HepG2 (cell line): ENCODE data around the gene MTF1.
A peak's percentile ranks its signal among the peaks of the same experiment; 100 is the strongest.

ENCODE experiments used
- ELF4 ChIP-seq: sonication (generic); formaldehyde crosslinking; IDR thresholded peaks from 2 replicates; pipeline ENCODE4 v1.5.0; 2020; ENCODE audit warnings: missing genetic modification reagents, mild to moderate bottlenecking, moderate library complexity, borderline replicate concordance
- HNRNPH1 ChIP-seq: fragments of 200-400 bp; formaldehyde crosslinking; optimal IDR thresholded peaks from 2 replicates; pipeline ENCODE3; 2017; ENCODE audit warnings: mild to moderate bottlenecking, low read depth, low read length
- ZFP36 ChIP-seq: fragments of 150-350 bp; IDR thresholded peaks from 2 replicates; pipeline ENCODE4 v1.6.1; 2018; ENCODE audit warnings: borderline replicate concordance, low read length, low read depth; ENCODE audit not compliant: partially characterized antibody
- ZNF879 ChIP-seq: sonication (generic); formaldehyde crosslinking; IDR thresholded peaks from 2 replicates; pipeline ENCODE4 v1.8.1; 2023; ENCODE audit warnings: missing genetic modification reagents
- TF ChIP-seq, protein P1 (sequence below): sonication (generic); formaldehyde crosslinking; IDR thresholded peaks from 2 replicates; pipeline ENCODE4 v1.4.0; 2020; ENCODE audit warnings: missing genetic modification reagents
- TF ChIP-seq, protein P2 (sequence below): sonication (generic); formaldehyde crosslinking; IDR thresholded peaks from 2 replicates; pipeline ENCODE4 v1.4.0; 2020; ENCODE audit warnings: missing genetic modification reagents, mild to moderate bottlenecking, borderline replicate concordance
- TF ChIP-seq, protein P3 (sequence below): sonication (generic); formaldehyde crosslinking; IDR thresholded peaks from 2 replicates; pipeline ENCODE4 v1.8.1; 2023; ENCODE audit warnings: mild to moderate bottlenecking, missing genetic modification reagents

DNA sequence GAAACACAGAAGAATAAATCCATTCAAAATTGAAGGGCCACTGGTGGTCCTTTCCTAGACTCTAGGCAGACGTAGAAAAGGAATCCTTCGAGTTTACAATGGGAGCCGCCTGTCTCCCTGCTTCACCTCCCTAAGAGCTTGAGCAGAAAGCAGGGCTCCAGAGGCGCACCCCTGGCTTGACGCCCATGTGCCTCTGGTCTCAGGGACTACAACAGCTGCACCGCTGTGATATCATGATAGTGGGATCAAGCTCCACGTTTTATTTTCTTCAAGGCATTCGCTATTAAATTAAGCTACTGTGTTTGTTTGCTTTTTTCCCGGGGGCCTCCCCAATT lies 52.2 kb downstream of the MTF1 start:
- TF ChIP-seq, protein P1, sequence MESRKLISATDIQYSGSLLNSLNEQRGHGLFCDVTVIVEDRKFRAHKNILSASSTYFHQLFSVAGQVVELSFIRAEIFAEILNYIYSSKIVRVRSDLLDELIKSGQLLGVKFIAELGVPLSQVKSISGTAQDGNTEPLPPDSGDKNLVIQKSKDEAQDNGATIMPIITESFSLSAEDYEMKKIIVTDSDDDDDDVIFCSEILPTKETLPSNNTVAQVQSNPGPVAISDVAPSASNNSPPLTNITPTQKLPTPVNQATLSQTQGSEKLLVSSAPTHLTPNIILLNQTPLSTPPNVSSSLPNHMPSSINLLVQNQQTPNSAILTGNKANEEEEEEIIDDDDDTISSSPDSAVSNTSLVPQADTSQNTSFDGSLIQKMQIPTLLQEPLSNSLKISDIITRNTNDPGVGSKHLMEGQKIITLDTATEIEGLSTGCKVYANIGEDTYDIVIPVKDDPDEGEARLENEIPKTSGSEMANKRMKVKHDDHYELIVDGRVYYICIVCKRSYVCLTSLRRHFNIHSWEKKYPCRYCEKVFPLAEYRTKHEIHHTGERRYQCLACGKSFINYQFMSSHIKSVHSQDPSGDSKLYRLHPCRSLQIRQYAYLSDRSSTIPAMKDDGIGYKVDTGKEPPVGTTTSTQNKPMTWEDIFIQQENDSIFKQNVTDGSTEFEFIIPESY (CRISPR knock-in tag): no peak
- TF ChIP-seq, protein P2, sequence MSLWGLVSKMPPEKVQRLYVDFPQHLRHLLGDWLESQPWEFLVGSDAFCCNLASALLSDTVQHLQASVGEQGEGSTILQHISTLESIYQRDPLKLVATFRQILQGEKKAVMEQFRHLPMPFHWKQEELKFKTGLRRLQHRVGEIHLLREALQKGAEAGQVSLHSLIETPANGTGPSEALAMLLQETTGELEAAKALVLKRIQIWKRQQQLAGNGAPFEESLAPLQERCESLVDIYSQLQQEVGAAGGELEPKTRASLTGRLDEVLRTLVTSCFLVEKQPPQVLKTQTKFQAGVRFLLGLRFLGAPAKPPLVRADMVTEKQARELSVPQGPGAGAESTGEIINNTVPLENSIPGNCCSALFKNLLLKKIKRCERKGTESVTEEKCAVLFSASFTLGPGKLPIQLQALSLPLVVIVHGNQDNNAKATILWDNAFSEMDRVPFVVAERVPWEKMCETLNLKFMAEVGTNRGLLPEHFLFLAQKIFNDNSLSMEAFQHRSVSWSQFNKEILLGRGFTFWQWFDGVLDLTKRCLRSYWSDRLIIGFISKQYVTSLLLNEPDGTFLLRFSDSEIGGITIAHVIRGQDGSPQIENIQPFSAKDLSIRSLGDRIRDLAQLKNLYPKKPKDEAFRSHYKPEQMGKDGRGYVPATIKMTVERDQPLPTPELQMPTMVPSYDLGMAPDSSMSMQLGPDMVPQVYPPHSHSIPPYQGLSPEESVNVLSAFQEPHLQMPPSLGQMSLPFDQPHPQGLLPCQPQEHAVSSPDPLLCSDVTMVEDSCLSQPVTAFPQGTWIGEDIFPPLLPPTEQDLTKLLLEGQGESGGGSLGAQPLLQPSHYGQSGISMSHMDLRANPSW (CRISPR knock-in tag): no peak
- TF ChIP-seq ZFP36: no peak
- no peak for TF ChIP-seq ZNF879 (CRISPR knock-in tag)
- no peak for TF ChIP-seq HNRNPH1
- TF ChIP-seq ELF4 (CRISPR knock-in tag): 0 out of 2 replicates have a peak, but pooled peaks have one; percentile 27
- TF ChIP-seq, protein P3, sequence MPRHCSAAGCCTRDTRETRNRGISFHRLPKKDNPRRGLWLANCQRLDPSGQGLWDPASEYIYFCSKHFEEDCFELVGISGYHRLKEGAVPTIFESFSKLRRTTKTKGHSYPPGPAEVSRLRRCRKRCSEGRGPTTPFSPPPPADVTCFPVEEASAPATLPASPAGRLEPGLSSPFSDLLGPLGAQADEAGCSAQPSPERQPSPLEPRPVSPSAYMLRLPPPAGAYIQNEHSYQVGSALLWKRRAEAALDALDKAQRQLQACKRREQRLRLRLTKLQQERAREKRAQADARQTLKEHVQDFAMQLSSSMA (CRISPR knock-in tag): no peak
